ENCODE data around the gene F11R.
"Not testable (repeated sequence)": the region's sequence is repeated elsewhere in the genome, so short reads cannot be mapped to it uniquely, and the experiment has no call there.

The F11R gene

GRCh38 chr1:161020509-161021164 is at the start of gene F11R:
Gene F11R (minus strand): TSS chr1:161021152. CDS start chr1:161021073, 79 bp downstream.
- DNase-seq, result no peak

GRCh38 chr1:161069731-161070270 is 48.8 kb upstream of the F11R start, which contains the start of gene ARHGAP30:
Gene ARHGAP30 (minus strand): TSS chr1:161069891. CDS start chr1:161069624, 267 bp downstream.
- DNase-seq, result no peak

- DNase-seq, result no peak
These were observed 48.3 kb upstream of the F11R start for GRCh38 chr1:161069241-161069640.

- DNase-seq, result no peak
These were observed 47.6 kb upstream of the F11R start for GRCh38 chr1:161068306-161069234.

GRCh38 chr1:161066694-161067093 is 45.7 kb upstream of the F11R start:
- no peak for DNase-seq

- DNase-seq, result not testable (repeated sequence)
These were observed 44.7 kb upstream of the F11R start for GRCh38 chr1:161065681-161066080.

GRCh38 chr1:161063936-161064335 is 43.0 kb upstream of the F11R start:
- DNase-seq, result not testable (repeated sequence)

GRCh38 chr1:161061419-161061818 is 40.5 kb upstream of the F11R start:
- DNase-seq, result no peak

GRCh38 chr1:161059293-161059692 is 38.3 kb upstream of the F11R start:
- no peak for DNase-seq

GRCh38 chr1:161054805-161055204 is 33.9 kb upstream of the F11R start:
- DNase-seq, result no peak

GRCh38 chr1:161054232-161054631 is 33.3 kb upstream of the F11R start:
- no peak for DNase-seq

- no peak for DNase-seq
These were observed 31.9 kb upstream of the F11R start for GRCh38 chr1:161052899-161053298.

- DNase-seq, result no peak
These were observed 30.3 kb upstream of the F11R start for GRCh38 chr1:161051219-161051618.

GRCh38 chr1:161048949-161049722 is 28.2 kb upstream of the F11R start:
- no peak for DNase-seq

GRCh38 chr1:161047436-161048420 is 26.8 kb upstream of the F11R start:
- DNase-seq, result no peak

- no peak for DNase-seq
These were observed 25.8 kb upstream of the F11R start for GRCh38 chr1:161046605-161047228.

- DNase-seq, result peak; percentile 98
These were observed 25.0 kb upstream of the F11R start, which contains the start of gene USF1 for GRCh38 chr1:161045736-161046604. Gene USF1 (minus strand): TSS chr1:161045977. CDS start chr1:161043275, 2,702 bp downstream.

- peak; percentile 48 for DNase-seq
These were observed 24.2 kb upstream of the F11R start for GRCh38 chr1:161044908-161045735.

- no peak for DNase-seq
These were observed 23.6 kb upstream of the F11R start for GRCh38 chr1:161044535-161044907.

All from DMS153 (cell line).